ENCODE measurements around the gene TMEM217.
"Not testable (repeated sequence)": the region's sequence is repeated elsewhere in the genome, so short reads cannot be mapped to it uniquely, and the experiment has no call there.

TMEM217 gene

DNA sequence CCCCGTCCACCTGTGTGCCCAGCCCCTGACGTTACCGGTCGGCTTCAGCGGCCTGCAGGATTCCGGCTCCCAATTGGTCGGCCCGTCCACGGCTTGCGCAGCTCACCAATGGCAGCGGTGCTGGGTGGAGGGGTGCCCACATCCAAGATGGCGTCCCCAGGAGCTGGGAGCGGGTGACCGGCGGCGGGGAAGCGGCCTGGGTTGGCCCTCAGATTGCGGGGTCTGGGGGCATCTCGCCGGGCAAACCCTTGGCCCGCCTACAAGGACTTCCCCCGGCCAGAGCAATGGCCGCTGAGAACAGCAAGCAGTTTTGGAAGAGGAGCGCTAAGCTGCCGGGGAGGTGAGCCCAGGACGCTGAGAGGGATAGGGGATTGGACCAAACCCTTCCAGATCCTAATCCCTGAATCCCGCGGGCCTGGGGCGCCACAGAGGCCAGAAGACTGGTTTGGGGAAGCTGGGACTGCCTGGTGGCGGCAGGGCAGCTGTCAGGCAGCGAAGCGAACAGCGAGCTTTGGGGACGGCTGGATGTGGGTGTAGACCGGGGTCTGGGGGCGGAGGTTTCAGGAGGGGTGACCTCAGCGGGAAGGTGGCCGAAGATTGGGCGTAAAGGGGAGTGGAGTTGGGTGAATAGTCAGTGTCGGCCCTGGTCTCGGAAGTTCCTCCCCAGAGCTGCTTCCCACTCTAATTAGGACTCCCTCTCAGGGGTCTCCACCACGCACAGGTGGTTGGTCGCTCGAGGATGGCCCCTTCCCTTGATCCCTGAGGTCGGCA is at the start of gene TMEM217, which contains the start of gene TBC1D22B:
Gene TMEM217, minus strand, starts transcription at position 511 of the 771 bp plus-strand sequence. CDS start 39,114 bp downstream, outside the sequence.
Gene TBC1D22B, plus strand, starts transcription at position 139 of the 771 bp plus-strand sequence. Its CDS starts 146 bp downstream, at position 285.
- DNase-seq: peak; percentile 95

DNA sequence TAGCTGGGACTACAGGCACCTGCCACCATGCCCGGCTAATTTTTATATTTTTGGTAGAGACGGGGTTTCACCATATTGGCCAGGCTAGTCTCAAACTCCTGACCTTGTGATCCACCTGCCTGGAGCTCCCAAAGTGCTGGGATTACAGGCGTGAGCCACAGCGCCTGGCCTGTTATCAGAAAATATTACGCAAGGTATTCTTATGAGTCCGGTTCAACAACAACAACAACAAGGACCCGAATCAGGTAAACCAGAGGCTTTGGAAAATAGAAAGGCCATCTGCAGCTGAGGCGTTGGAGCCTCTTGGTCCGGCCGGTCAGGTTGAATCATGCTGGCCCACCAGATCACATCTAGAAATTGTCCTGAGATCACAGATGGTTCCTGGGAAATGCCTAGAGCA is 49.5 kb upstream of the TMEM217 start:
- DNase-seq: not testable (repeated sequence)

DNA sequence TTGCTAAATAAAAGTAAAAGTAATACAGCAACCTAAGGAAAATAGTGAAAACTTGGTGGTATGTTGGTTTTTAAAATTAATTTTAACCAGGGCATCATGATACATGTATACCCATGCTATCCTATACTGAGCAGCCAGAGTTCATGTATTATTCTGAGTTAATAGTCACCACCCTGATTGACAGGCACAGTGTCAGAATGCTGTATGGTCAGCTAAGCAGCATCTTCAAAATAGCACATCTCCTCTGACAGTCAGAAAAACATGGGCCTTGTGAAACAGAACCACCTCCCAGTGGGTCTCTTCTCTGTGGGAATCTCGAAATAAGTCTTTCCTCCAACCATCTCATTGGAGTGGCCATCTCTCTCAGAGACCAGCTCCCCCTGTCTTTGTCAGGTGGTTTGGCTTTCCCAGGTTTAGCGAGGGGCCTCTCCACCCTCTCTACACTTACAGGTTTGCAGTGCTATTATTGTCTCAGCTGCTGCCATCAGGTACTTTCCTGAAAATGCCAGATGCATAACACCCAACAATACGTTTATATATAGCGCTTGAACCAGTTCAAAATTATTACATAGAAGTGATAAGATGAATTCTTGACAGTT is 48.8 kb upstream of the TMEM217 start:
- DNase-seq: peak; percentile 15

DNA sequence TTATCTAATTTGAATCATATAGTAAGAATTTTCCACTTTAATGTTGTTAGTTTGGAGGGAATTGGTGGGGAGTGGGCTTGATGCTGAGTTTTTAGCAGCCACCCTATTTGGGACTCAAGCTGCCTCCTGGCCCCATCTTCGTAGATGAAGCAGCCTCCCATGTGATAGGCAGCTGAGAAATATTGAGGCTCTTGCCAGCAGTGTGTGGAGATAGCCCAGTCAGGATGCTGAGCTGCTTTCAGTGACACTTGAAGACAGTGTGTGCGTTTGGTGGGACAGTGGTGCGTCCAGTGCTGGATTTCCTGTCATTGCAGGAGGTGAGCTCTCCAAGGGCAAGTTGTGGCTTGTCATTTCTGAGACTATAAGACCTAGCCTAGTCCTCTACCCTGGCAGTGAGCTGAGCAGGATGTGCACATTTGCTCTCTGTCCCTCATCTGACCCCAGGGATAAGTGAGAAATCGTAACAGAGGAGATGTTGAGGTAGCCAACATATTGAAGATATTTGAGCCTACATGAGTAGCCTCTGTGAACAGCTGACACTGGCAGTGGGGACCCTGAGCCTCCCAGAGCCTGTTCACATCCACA is 48.0 kb upstream of the TMEM217 start:
- no peak for DNase-seq

DNA sequence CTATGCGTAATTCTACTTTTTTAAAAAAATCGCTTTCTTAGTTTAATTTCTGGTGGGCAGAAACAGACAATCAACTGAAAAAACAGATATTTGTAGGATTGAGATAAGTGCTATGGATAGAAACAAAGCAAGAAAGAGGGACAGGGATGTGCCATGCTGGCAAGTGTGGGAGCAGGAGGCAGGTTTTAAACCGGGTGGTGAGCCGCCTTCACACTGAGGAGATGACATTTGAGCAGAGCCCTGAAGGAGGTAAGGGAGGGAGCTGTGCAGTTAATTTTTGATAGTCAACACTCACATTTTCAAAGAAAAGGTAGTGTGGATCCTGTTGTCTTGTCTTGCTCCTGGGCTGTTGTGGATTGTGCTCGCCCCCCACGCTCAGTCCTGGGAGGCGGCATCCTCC is 46.8 kb upstream of the TMEM217 start:
- DNase-seq: no peak

DNA sequence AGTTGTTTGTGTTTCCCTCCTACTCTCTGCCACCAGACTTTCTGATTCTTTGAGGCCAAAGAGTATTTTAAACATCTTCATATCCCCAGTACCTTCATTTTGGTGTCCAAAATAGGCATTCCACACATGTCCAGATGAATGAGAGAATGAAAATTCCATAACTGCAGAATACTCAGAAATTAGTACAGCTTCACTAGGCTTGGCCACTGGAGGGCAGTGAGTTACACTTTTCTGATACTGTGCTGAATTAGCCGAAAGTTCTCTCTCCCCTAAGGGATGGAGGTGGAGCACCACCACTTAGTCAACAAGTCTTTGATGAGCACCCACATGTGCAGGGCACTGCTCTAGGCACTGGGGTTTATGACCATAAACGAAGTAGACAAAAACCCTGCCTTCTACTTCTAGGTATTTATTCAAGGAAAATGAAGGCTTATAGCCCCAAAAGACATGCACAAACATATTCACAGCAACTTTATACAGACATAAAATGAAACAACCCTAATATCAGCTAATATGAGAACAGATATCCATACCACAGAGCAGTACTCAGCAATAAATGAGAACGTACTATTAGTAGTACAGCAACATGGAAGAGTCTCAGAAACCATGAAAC is 46.1 kb upstream of the TMEM217 start:
- no peak for DNase-seq

DNA sequence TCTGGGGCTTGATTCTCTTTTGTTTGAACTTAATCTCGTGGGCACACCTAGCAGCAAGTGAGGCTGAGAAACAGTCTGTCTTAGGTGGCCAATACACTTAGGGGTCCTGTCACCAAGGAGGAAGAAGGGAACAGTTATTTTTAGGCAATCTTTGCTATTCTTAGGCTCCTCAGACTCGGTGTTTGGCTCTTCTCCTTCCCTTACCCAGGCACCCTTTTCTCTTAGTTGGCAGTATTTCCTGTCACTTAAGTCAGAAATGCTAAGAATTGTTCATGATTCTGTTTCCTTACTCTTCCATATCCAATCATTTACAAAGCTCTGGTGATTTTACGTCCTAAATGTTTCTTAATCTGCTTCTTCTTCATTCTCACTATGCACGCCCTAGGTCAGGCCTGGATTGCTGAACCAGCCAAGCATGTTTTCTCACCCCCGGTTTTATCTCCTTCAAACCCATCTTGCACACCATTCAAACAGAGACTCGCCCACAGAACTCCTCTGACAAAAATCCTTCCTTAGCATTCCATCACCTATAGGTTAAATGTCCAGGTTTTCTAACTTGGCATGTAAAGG is 45.2 kb upstream of the TMEM217 start:
- DNase-seq: no peak

DNA sequence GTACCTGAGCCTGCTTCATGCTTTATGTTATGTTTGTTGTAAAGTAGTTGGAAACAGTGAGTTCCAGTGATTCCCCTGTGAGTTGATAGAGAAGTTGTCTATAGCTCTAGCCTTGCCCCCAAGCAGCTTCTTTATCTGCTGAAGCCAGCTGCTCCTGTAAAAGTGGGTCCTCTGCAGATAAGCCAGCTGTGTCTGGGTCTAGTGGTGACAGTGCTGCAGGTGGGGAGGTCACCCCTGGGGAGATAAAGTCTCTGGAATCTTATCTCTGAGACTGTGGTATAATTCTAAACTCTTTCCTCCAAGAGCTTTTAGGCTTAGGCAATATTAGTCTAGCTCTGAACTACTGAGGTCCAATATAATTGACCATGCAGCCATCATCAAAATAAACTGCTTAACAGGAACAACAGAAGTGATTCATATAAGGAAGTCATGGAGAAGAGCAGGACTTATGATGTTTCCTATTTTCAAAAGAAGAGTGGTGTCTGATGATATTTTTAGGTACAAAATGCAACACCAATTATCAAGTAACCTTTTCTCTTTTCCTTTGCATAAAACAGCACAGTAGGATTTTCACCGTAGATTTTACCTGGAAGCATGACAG is 44.2 kb upstream of the TMEM217 start:
- no peak for DNase-seq

DNA sequence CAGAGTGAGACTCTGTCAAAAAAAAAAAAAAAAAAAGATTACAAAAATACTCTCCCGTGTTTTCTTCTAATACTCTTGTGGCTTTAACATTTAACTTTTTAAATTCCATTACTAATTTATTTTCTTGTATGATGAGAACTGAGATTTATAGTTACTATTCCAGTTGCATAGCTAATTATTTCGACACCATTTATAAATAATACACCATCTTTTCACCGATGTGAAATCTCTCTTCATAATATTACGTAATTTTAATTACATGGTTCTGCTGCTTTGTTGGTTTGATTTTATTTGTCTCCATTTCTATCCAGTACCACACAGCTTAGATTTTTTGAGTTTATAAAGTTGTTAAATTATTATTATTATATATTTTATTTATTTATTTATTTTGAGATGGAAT is 42.0 kb upstream of the TMEM217 start:
- no peak for DNase-seq

DNA sequence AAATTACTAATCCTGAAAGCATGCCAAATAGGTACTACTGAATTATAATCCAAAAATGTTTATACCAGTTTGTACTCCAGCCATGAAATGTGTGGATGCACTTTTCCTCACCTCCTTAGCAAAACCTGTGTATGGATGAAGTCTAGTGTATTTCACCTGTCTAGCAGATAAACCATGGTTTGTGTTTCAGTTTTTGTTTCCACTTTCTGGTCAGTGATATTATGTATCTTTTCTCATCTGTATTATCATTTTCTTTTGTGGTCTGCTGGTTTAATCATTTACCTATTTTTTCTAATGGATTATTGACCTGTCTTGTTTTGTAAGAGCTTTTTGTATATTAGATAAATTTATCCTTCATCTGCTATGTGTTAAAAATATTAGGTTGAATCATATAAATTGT is 41.0 kb upstream of the TMEM217 start:
- DNase-seq: no peak

DNA sequence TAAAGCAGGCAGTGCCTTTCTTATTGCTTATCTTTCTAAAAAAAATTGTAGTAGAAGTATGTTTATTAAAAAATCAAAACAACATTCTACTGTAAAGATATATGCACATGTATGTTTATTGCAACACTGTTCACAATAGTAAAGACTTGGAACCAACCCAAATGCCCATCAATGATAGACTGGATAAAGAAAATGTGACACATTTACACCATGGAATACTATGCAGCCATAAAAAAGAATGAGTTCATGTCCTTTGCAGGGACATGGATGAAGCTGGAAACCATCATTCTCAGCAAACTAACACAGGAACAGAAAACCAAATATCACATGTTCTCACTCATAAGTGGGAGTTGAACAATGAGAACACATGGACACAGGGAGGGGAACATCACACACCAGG is 39.7 kb upstream of the TMEM217 start:
- DNase-seq: not testable (repeated sequence)

DNA sequence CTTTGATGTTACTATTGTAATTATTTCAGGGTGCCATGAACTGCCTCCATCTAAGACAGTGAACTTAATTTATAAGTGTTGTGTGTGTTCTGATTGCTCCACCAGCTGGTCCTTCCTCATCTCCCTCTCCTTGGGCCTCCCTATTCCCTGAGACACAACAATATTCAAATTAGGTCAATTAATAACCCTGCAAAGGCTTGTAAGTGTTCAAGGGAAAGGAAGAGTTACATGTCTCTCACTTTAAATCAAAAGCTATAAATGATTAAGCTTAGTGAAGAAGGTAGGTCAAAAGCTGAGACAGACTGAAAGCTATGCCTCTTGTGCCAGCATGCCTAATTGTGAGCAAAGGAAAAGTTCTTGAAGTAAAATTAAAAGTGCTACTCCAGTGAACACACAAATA is 35.5 kb upstream of the TMEM217 start:
- no peak for DNase-seq

DNA sequence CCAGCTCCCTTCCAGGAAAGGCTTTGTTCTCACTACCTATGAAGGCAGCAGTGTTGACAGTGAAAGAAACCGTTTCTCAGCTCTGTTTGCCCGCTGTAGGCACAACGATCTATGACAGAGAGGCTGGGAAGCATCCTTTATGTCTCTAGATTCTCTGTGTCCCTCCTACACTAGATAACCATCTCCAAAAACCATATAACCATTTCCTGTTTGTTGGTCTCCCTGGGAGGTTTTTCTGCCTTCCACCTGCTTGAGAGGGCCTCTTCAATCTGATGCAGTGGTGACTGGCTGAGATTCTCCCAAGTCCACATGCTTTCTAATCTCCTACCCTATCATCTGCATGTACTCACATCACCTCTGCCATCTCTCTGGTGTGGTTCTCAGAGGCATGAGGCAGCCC is 32.0 kb upstream of the TMEM217 start:
- peak; percentile 43 for DNase-seq

DNA sequence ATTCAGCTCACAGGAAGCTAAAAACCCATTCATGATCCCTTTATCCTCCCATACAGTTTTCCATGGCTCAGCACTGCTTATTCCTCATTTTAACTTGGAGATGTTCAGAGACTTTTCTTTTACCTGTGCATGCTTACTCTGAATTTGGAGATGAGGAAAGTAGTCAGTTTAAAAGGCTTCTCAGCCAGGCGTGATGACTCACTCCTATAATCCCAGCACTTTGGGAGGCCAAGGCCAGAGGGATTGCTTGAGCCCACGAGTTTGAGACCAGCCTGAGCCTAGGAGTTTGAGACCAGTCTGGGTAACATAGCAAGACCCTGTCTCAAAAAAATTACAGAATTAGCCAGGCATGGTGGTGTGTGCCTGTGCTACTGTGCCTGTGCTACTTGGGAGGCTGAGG is 30.3 kb upstream of the TMEM217 start:
- no peak for DNase-seq

DNA sequence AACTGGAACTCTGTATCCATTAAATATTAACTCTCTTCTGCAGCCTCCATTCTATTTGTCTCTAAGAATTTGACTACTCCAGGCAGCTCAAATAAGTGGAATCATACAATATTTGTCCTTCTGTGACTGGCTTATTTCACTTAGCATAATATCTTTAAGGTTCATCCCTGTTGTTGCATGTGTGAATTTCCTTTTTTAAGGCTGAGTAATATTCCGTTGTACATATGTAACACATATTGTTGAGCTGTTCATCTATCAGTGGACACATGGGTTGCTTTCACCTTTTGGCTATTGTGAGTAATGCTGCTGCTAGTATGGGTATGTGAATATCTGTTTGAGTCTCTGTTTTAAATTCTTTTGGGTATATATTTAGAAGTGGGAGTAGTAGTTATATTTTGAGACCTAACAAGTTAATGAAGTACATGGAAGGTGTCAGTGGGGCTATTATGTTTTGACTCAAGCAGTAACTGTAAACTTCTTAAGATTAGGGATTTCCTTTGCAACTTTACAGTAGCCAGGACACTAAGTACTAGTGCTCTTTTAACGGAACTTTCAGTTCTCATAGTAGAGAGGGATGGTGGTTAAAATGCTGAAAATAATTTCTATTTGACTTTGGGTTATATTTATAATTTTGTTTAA is 29.7 kb upstream of the TMEM217 start:
- DNase-seq: no peak

DNA sequence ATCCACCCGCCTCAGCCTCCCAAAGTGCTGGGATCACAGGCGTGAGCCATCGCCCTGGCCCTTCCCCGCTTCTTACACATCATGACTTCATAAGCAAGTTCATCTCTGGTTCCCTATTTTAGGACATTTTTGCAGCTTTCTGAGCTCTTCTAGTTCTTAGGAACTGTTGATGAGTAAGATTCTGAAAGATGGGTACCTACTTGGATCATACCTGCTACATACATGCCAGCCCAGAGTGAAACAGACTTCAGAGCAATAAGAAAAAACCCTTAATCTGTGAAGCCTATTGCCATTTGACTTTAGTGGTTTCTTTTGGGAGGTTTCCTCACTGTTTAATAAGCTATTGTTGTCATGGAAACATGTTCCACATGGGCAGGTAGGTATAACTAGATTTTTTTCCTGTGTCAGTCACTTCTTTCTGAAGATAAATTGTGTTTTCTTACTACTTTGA is 27.9 kb upstream of the TMEM217 start:
- DNase-seq: no peak

DNA sequence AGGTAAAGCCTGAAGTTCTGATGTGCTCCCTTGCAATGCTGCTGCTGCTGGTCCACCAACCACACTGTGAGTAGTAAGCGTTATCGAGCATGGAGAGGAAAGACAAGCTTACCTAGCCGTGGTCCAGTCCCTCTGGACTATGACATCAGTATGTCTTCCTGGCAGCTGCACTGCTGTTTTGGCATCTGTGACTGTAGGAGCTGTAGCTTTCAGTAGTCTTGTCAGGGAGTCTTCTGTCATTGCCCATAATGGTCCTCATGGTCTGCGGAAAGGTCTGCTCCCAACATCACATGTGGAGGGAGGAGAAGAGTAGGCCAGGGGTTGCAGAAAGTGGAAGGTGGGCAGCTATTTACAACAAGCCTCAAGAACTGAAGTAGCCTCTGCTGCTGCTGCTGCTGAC is 26.8 kb upstream of the TMEM217 start:
- no peak for DNase-seq

DNA sequence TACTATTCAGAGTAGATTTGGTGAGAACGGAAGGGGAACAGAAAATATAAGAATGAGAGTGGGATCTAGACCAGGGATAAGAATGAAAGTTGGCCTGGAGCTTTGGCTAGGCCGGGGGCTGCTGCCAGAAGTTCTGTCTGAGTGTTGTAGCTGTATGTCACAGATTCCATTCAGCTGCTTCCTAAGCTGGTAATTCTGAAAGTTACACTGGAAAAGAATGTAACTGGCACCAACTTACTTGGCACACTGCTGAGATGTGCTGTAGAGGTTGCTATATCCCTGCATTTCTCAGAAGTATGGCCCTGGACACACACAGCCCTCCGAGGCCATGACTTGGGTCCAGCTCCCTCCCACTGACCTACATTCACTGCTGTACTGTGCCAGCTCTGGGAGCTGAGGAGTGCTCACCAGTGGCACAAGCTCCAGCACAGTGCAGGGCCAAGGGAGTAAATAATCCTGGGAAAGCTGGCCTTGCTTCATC is 25.8 kb upstream of the TMEM217 start:
- no peak for DNase-seq

DNA sequence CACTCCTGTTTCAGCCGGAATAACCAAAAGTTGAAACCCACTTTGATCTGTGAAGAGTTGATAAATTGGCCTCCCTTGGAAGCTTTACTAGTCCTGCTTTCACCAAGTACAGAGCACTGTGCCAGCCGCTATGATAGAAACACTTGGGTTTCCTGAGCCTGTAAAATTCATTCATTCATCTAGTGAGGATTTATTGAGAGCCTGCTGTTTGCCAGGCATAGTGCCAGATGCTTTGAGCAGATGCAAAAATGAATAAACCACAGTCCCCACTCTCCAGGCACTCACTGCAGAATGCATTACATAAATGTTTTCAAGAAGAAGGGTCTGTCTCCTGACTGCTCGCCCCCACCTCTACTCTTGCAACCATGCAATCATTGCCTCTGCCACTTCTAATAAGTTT is 25.3 kb upstream of the TMEM217 start:
- DNase-seq: no peak

DNA sequence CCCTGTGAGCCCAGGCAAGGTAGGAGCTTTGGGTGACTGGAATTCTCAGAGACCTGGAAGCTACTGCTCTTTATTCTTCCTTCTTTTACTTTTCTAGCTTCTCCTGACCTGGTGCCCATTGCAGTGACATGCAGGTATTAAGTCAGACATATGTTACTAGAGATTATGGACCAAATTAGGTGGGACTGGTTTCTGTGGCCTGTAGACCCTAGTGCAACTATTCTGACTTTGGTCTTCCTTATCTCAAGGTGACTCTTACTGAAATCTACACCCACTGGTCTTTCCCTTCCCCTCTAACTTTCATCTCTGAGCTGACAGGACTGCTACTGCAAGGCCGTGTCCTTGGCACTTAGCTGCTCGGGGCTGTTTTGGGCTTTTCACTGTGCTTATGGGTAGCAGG is 24.4 kb upstream of the TMEM217 start:
- no peak for DNase-seq

DNA sequence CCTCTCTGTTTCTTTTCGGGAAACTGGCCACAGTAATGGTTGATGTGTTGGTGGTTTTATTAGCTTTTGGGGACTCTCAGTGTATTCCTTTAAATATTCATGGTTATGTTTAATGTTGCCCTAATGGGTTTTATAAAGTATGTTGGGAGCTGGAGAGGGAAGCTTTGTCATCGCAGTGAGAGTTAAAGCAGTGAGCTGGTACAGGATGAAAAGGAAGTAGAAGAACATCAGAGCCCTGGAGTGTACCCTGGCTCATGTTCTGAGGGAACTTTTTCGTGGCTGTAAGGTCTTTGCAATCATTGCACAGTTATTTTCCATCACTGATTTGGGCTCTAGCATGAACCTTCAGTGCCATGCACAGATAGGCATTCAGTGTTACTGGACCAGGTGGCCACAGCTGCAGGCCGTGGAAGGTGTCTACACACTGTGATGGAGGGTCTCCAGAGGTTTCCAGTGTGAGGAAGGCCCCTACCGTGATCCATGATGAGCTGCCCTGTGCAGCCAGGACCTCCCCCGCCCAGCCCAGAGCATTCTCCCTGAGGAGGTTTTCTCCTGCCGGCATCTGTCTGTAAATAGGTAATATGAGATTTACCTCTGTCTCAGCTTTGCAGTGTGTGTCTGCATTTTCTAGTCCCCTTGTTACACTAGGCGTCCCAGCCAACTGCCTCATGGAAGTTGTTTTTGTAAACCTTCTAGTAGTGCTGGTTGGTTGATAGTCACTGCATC is 22.4 kb upstream of the TMEM217 start:
- no peak for DNase-seq
